Breast epithelium (tissue), 4 donors: Measurements from ENCODE around the gene CCNA1. TPM values are rescaled to one million over a fixed set of nuclear protein-coding genes. Genes with fewer than 3 reads are reported as not detected.
A peak's percentile ranks its signal among the peaks of the same experiment; 100 is the strongest.

Experiments
- DNase-seq, 2 donors: peaks; one replicate each; pipeline ENCODE4 v3.0.0-alpha.2; 2019; ENCODE audit warnings: low spot score in 2 of 2
- H3K27ac ChIP-seq, 2 donors: fragments of 200-600 bp; sonication (generic) in 1 of 2; one replicate each; pipeline ENCODE4 v1.5.1; 2016 to 2019; ENCODE audit warnings: mild to moderate bottlenecking in 1 of 2
- H3K27me3 ChIP-seq, 2 donors: fragments of 200-600 bp; sonication (generic) in 1 of 2; one replicate each; pipeline versions ENCODE4 v1.5.1 to v1.6.0; 2017 to 2019; ENCODE audit warnings: control low read depth in 1 of 2, mild to moderate bottlenecking in 1 of 2
- H3K36me3 ChIP-seq: fragments of 200-600 bp; one replicate; pipeline ENCODE4 v1.5.1; 2019
- H3K4me1 ChIP-seq, 2 donors: fragments of 200-600 bp; sonication (generic); one replicate each; pipeline ENCODE4 v1.5.1; 2016 to 2019; ENCODE audit warnings: control low read depth in 1 of 2
- H3K4me3 ChIP-seq, 3 donors: fragments of 200-600 bp; sonication (generic); 1 replicate in 2 of 3; 2 replicates in 1 of 3; pipeline ENCODE4 v1.5.1; 2016 to 2019; ENCODE audit warnings: mild to moderate bottlenecking in 3 of 3, moderate library complexity in 2 of 3
- H3K9me3 ChIP-seq, 2 donors: fragments of 200-600 bp; sonication (generic) in 1 of 2; one replicate each; pipeline ENCODE4 v1.5.1; 2016 to 2019; ENCODE audit warnings: control low read depth in 1 of 2
- CTCF ChIP-seq, 3 donors: fragments of 450-650 bp; IDR thresholded peaks; one replicate each; pipeline ENCODE4 v1.5.1; 2016 to 2017; ENCODE audit warnings: antibody characterized with exemption in 3 of 3, mild to moderate bottlenecking in 3 of 3, moderate library complexity in 3 of 3
- POLR2A ChIP-seq: fragments of 450-650 bp; IDR thresholded peaks from one replicate; pipeline ENCODE4 v1.6.1; 2016; ENCODE audit warnings: antibody characterized with exemption, mild to moderate bottlenecking, moderate library complexity
- POLR2AphosphoS5 ChIP-seq, 3 donors: sonication (generic); formaldehyde crosslinking; IDR thresholded peaks; one replicate each; pipeline ENCODE4 v1.6.1; 2017; ENCODE audit warnings: antibody characterized with exemption in 3 of 3
- intact Hi-C: fragments of 100-400 bp; cut with DNase I; formaldehyde crosslinking; loops from one replicate; pipeline ENCODE4 v1.15.1; 2023; ENCODE audit warnings: low total_unique reads
- total RNA-seq, 3 donors: library from RNA; depleted of rRNA; stranded (reverse); fragments of >200 nt; gene quantifications; one replicate each; pipeline ENCODE4 v1.1.0, GENCODE V29; 2016

The CCNA1 gene
- total RNA-seq, 3 donors from 2014 or later, result 0.32 to 2.3 (median 0.98) TPM

DNA sequence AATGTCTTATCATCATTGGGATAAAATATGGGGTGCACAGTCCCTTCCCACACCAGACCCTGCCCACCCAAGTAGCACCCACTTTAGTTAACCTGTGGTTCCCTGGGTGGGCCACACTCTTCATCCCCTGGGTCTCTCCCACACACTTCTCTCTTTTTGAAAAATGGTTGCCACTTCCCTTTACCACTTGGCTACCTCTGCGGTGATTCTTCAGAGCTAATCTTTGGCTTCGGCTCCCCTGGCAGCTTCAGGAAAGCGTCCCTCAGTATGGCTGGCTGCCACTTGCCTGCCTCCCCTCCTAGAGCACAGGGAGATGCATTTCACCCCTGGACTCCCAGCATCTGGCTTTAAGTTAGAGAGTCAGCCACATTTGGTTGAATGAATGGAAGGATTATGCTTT is 18.2 kb downstream of the CCNA1 start:
- TF ChIP-seq POLR2A (no peak), POLR2AphosphoS5 (IDR thresholded peaks at IDR 0.05) (no peak), CTCF (IDR thresholded peaks at IDR 0.05) (no peak)
- H3K27ac ChIP-seq, result no peak overlapping the region
- no peaks in the 10 kb centered on the region for H3K36me3 ChIP-seq
- DNase-seq, result no peak
- H3K4me1 ChIP-seq, result no peaks in the 10 kb centered on the region
- intact Hi-C loops, result no loop called here
- no peaks in the 10 kb centered on the region for H3K27me3 ChIP-seq
- no peaks in the 10 kb centered on the region for H3K9me3 ChIP-seq
- H3K4me3 ChIP-seq, result no peak overlapping the region

GRCh38 chr13:36453516-36453915 is 21.2 kb downstream of the CCNA1 start:
- Histone ChIP-seq H3K9me3 (no peaks in the 10 kb centered on the region), H3K4me3 (no peak overlapping the region), H3K27ac (no peak overlapping the region), H3K36me3 (no peaks in the 10 kb centered on the region), H3K27me3 (no peaks in the 10 kb centered on the region), H3K4me1 (no peaks in the 10 kb centered on the region)
- intact Hi-C loops, result no loop called here
- DNase-seq, result no peak
- TF ChIP-seq POLR2A (no peak), POLR2AphosphoS5 (IDR thresholded peaks at IDR 0.05) (no peak), CTCF (IDR thresholded peaks at IDR 0.05) (no peak)

DNA sequence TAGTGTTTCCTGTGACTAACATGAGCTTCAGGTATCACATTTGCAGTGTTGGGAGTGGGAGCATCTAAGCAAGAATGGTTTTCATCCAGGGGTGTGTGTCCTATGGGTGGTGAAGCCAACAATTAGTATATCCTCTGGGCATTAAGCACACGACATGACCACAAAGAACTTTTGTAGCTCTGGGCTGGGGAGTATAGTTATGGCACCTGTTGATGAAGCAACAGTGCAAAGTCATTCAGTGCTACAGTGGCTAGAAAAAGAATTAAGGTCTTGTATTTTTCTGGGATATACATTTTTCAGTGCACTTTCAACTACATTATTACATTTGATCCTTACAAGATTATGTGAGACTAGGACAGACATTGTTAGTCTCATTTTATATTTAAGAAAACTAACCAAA is 21.8 kb downstream of the CCNA1 start:
- H3K27ac ChIP-seq, result no peak overlapping the region
- no peaks in the 10 kb centered on the region for H3K9me3 ChIP-seq
- H3K36me3 ChIP-seq, result no peaks in the 10 kb centered on the region
- H3K27me3 ChIP-seq, result no peaks in the 10 kb centered on the region
- H3K4me1 ChIP-seq, result no peaks in the 10 kb centered on the region
- H3K4me3 ChIP-seq, result no peak overlapping the region
- no peak for DNase-seq
- intact Hi-C loops, result no loop called here
- TF ChIP-seq CTCF (IDR thresholded peaks at IDR 0.05) (no peak), POLR2AphosphoS5 (IDR thresholded peaks at IDR 0.05) (no peak), POLR2A (no peak)

DNA sequence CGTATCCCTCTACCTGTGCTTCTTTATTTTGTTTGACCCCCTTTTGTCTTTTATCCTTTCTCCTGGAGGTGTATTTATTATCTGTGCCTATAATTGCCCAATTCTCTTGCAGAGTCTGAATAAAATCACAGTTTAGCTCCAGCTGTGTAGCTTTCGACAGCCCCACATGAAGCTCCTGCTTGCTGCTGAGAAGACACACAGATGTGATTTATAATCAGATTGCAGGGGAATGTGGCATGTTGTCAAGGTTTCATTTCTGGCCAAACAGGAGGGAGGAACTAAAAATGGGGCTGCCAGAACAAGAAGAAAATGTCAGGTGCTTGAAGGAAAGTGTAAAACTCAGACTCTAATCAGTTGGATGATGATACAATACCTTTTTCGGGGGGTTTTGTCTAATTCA is 22.7 kb downstream of the CCNA1 start:
- Histone ChIP-seq H3K27ac (no peak overlapping the region), H3K4me1 (no peaks in the 10 kb centered on the region), H3K36me3 (no peaks in the 10 kb centered on the region), H3K9me3 (no peaks in the 10 kb centered on the region), H3K4me3 (no peak overlapping the region), H3K27me3 (no peaks in the 10 kb centered on the region)
- no peak for DNase-seq
- intact Hi-C loops, result no loop called here
- TF ChIP-seq POLR2AphosphoS5 (IDR thresholded peaks at IDR 0.05) (no peak), CTCF (IDR thresholded peaks at IDR 0.05) (no peak), POLR2A (no peak)

DNA sequence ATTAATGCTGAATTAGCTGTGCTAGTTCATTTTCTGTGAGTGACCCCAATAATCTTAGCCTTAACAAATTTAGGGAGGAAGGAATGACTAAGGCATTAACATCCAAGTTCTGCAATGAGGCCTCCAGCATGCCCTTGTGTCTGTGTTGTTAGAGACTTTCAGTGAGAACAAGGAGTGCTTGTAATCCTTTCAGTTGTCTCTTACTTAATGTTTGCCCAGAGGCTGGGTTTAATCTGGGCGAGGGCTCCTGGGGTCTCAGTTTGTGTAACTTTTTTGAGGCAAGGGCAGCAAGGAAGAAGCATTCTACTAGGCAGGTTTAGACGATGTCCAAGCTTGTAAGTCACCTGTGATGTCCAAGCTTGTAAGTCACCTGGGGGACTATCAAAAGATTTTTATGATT is 24.3 kb downstream of the CCNA1 start:
- TF ChIP-seq CTCF (IDR thresholded peaks at IDR 0.05) (no peak), POLR2A (no peak), POLR2AphosphoS5 (IDR thresholded peaks at IDR 0.05) (no peak)
- Histone ChIP-seq H3K9me3 (no peaks in the 10 kb centered on the region), H3K4me3 (no peak overlapping the region), H3K36me3 (no peaks in the 10 kb centered on the region), H3K4me1 (no peaks in the 10 kb centered on the region), H3K27me3 (no peaks in the 10 kb centered on the region), H3K27ac (peak overlapping the region; percentile 19 to 52)
- peak in 1 of 2 donors; percentile 34 for DNase-seq
- intact Hi-C loops, result no loop called here
